H1 (cell line): Measurements from ENCODE around the gene DNAH12. TPM values are rescaled to one million over a fixed set of nuclear protein-coding genes. Genes with fewer than 3 reads are reported as not detected.

Experiments
- CTCF ChIA-PET: fragments of 300-600 bp; sonication (Branson Sonifier 250); formaldehyde crosslinking; loops from one replicate; lab custom pipeline; 2021; ENCODE audit not compliant: partially characterized antibody; lab: Charles Lee
- POLR2A ChIA-PET: fragments of 300-600 bp; sonication (Branson Sonifier 250); formaldehyde crosslinking; loops from one replicate; lab custom pipeline; 2021; ENCODE audit warnings: inconsistent platforms; ENCODE audit not compliant: partially characterized antibody; lab: Charles Lee
- DNase-seq, 2 experiments: peaks; one replicate each; pipeline versions ENCODE4 v3.0.0 to v3.0.0-alpha.2; 2010 to 2022; ENCODE audit warnings: low spot score in 2 of 2, low read depth in 1 of 2, mixed read lengths in 1 of 2
- FAIRE-seq: peaks from 2 replicates; lab custom pipeline; 2011; peaks lifted over from hg19 to GRCh38; lab: Jason Lieb, UNC
- H2AFZ ChIP-seq: 2 replicates; pipeline ENCODE4 v1.8.1; 2012; ENCODE audit warnings: low read length, inconsistent platforms
- H2AK5ac ChIP-seq: 2 replicates; pipeline ENCODE4 v1.6.1; 2013; ENCODE audit warnings: low read depth, low read length
- H2BK120ac ChIP-seq: replicated peaks from 2 replicates; pipeline ENCODE3; 2013; ENCODE audit warnings: low read depth, low read length, inconsistent platforms
- H2BK12ac ChIP-seq: 2 replicates; pipeline ENCODE4 v1.6.1; 2013; ENCODE audit warnings: low read depth, low read length
- H2BK15ac ChIP-seq: 2 replicates; pipeline ENCODE4 v1.6.1; 2013; ENCODE audit warnings: low read length
- H2BK20ac ChIP-seq: 2 replicates; pipeline ENCODE4 v1.6.1; 2013; ENCODE audit warnings: low read length
- H2BK5ac ChIP-seq: 2 replicates; pipeline ENCODE4 v1.6.1; 2013; ENCODE audit warnings: low read depth, low read length
- H3K14ac ChIP-seq: 2 replicates; pipeline ENCODE4 v1.6.1; 2013; ENCODE audit warnings: inconsistent platforms; ENCODE audit not compliant: insufficient read length
- H3K18ac ChIP-seq: 2 replicates; pipeline ENCODE4 v1.6.1; 2013; ENCODE audit warnings: low read length; ENCODE audit errors: extremely low read depth
- H3K23ac ChIP-seq: 2 replicates; pipeline ENCODE4 v1.6.1; 2013; ENCODE audit warnings: inconsistent platforms; ENCODE audit not compliant: insufficient read length
- H3K23me2 ChIP-seq: 2 replicates; pipeline ENCODE4 v1.6.1; 2013; ENCODE audit warnings: low read depth, low read length
- H3K27ac ChIP-seq: 2 replicates; pipeline ENCODE4 v1.6.1; 2011; ENCODE audit warnings: low read depth, low read length, inconsistent platforms
- H3K27me3 ChIP-seq, 4 experiments: replicated peaks in 1 of 4; 1 replicate in 1 of 4; 2 replicates in 3 of 4; pipeline versions ENCODE4 v1.6.1 to v1.8.1; 2011 to 2013; ENCODE audit warnings: low read length in 3 of 4, mild to moderate bottlenecking in 3 of 4, inconsistent platforms in 2 of 4, mixed read lengths in 2 of 4, moderate library complexity in 1 of 4; ENCODE audit not compliant: control insufficient read depth in 3 of 4, insufficient read depth in 3 of 4; ENCODE audit errors: extremely low read depth in 1 of 4
- H3K36me3 ChIP-seq, 4 experiments: 2 replicates each; pipeline versions ENCODE4 v1.6.1 to v1.8.1; 2011 to 2013; ENCODE audit warnings: mild to moderate bottlenecking in 4 of 4, low read length in 3 of 4, moderate library complexity in 2 of 4, control low read depth in 1 of 4, inconsistent platforms in 1 of 4; ENCODE audit not compliant: insufficient read depth in 4 of 4, control insufficient read depth in 2 of 4
- H3K4ac ChIP-seq: replicated peaks from 2 replicates; pipeline ENCODE3; 2013; ENCODE audit warnings: low read length, low read depth, mixed read lengths, inconsistent platforms; ENCODE audit not compliant: insufficient read length
- H3K4me1 ChIP-seq, 4 experiments: replicated peaks in 1 of 4; 1 replicate in 1 of 4; 2 replicates in 3 of 4; pipeline versions ENCODE4 v1.6.1 to v1.8.1; 2011 to 2013; ENCODE audit warnings: low read length in 3 of 4, inconsistent platforms in 2 of 4, mixed read lengths in 1 of 4; ENCODE audit not compliant: insufficient read depth in 4 of 4, control insufficient read depth in 3 of 4
- H3K4me2 ChIP-seq, 2 experiments: 2 replicates each; pipeline versions ENCODE4 v1.6.1 to v1.8.1; 2011 to 2013; ENCODE audit warnings: low read depth in 2 of 2, low read length in 2 of 2, control low read depth in 1 of 2, inconsistent platforms in 1 of 2, mild to moderate bottlenecking in 1 of 2; ENCODE audit not compliant: insufficient read depth in 1 of 2
- H3K4me3 ChIP-seq, 4 experiments: fragments of 200-600, 300-600 bp in 1 of 4; sonication (generic), shearing (Covaris generic), sonication (Bioruptor Twin) in 1 of 4; 2 replicates each; pipeline versions ENCODE4 v1.5.1 to v1.8.1; 2011 to 2016; ENCODE audit warnings: low read length in 4 of 4, low read depth in 3 of 4, control low read depth in 2 of 4, inconsistent platforms in 2 of 4, mild to moderate bottlenecking in 2 of 4, mixed read lengths in 1 of 4, moderate library complexity in 1 of 4; ENCODE audit not compliant: insufficient read depth in 2 of 4; ENCODE audit errors: extremely low read depth in 1 of 4
- H3K56ac ChIP-seq: replicated peaks from 2 replicates; pipeline ENCODE3; 2013; ENCODE audit warnings: low read depth, mild to moderate bottlenecking, mixed read lengths, low read length, inconsistent platforms; ENCODE audit not compliant: insufficient read length
- H3K79me1 ChIP-seq: 2 replicates; pipeline ENCODE4 v1.6.1; 2013; ENCODE audit warnings: low read depth, low read length, control low read depth
- H3K79me2 ChIP-seq, 2 experiments: 2 replicates each; pipeline versions ENCODE4 v1.6.1 to v1.8.1; 2012 to 2013; ENCODE audit warnings: low read length in 2 of 2, mild to moderate bottlenecking in 2 of 2, inconsistent platforms in 1 of 2; ENCODE audit not compliant: insufficient read depth in 2 of 2, control insufficient read depth in 1 of 2
- H3K9ac ChIP-seq, 4 experiments: replicated peaks in 1 of 4; 1 replicate in 1 of 4; 2 replicates in 3 of 4; pipeline versions ENCODE4 v1.6.1 to v1.8.1; 2011 to 2013; ENCODE audit warnings: low read depth in 3 of 4, low read length in 3 of 4, control low read depth in 2 of 4, mild to moderate bottlenecking in 2 of 4, moderate library complexity in 2 of 4, inconsistent platforms in 1 of 4; ENCODE audit errors: extremely low read depth in 1 of 4
- H3K9me3 ChIP-seq, 2 experiments: 2 replicates each; pipeline versions ENCODE4 v1.6.1 to v1.8.1; 2012 to 2013; ENCODE audit warnings: mild to moderate bottlenecking in 2 of 2, moderate library complexity in 2 of 2, control low read depth in 1 of 2, inconsistent platforms in 1 of 2, low read depth in 1 of 2, low read length in 1 of 2, mixed read lengths in 1 of 2; ENCODE audit not compliant: insufficient read depth in 2 of 2
- H4K20me1 ChIP-seq, 2 experiments: replicated peaks in 1 of 2; 2 replicates each; pipeline versions ENCODE3 to v1.8.1; 2011 to 2013; ENCODE audit warnings: inconsistent platforms in 2 of 2, low read length in 2 of 2, mild to moderate bottlenecking in 1 of 2; ENCODE audit not compliant: insufficient read depth in 2 of 2, control insufficient read depth in 1 of 2
- H4K5ac ChIP-seq: 2 replicates; pipeline ENCODE4 v1.6.1; 2013; ENCODE audit warnings: low read length, low read depth, mixed read lengths, inconsistent platforms; ENCODE audit not compliant: insufficient read length
- H4K8ac ChIP-seq: 2 replicates; pipeline ENCODE4 v1.8.0; 2013; ENCODE audit warnings: mild to moderate bottlenecking, moderate library complexity, low read length, inconsistent platforms; ENCODE audit not compliant: insufficient read depth; ENCODE audit errors: extremely low read depth
- H4K91ac ChIP-seq: replicated peaks from 2 replicates; pipeline ENCODE3; 2013; ENCODE audit warnings: low read length, mixed read lengths, inconsistent platforms; ENCODE audit not compliant: insufficient read length
- CBX8 ChIP-seq: fragments of 300-800, 300-1000 bp; sonication (generic); IDR thresholded peaks from 2 replicates; pipeline ENCODE4 v1.7.1; 2016; ENCODE audit warnings: low read depth, low read length, borderline replicate concordance
- EP300 ChIP-seq, 2 experiments: IDR thresholded peaks; 1 replicate in 1 of 2; 2 replicates in 1 of 2; pipeline ENCODE4 v1.6.1; 2011 to 2012; ENCODE audit warnings: low read depth in 2 of 2, low read length in 2 of 2, mild to moderate bottlenecking in 2 of 2, borderline replicate concordance in 1 of 2, inconsistent platforms in 1 of 2, moderate library complexity in 1 of 2
- GABPA ChIP-seq: IDR thresholded peaks from 2 replicates; pipeline ENCODE4 v1.6.1; 2011; ENCODE audit warnings: mild to moderate bottlenecking, low read length, moderate library complexity, borderline replicate concordance; ENCODE audit not compliant: insufficient read depth
- KDM1A ChIP-seq: fragments of 200-600, 300-600 bp; sonication (generic); IDR thresholded peaks from 2 replicates; pipeline ENCODE4 v1.7.1; 2016; ENCODE audit warnings: mild to moderate bottlenecking, low read length, borderline replicate concordance
- KDM5A ChIP-seq: fragments of 200-600 bp; IDR thresholded peaks from 2 replicates; pipeline ENCODE4 v1.7.1; 2012; ENCODE audit warnings: mild to moderate bottlenecking, low read length, inconsistent platforms, mixed read lengths
- POLR2AphosphoS5 ChIP-seq: IDR thresholded peaks from 2 replicates; pipeline ENCODE4 v1.6.1; 2011; ENCODE audit warnings: low read depth, low read length
- POU5F1 ChIP-seq: IDR thresholded peaks from 2 replicates; pipeline ENCODE4 v1.6.1; 2011; ENCODE audit warnings: low read depth, mild to moderate bottlenecking, low read length, moderate library complexity
- RBBP5 ChIP-seq: IDR thresholded peaks from 2 replicates; pipeline ENCODE4 v1.7.1; 2012; ENCODE audit warnings: low read depth, mild to moderate bottlenecking, inconsistent platforms, low read length, moderate library complexity, borderline replicate concordance
- SIN3A ChIP-seq, 2 experiments: IDR thresholded peaks in 1 of 2; conservative IDR thresholded peaks in 1 of 2; 2 replicates each; pipeline ENCODE4 v1.6.1; 2011 to 2012; ENCODE audit warnings: low read length in 2 of 2, improper control_type of control experiment in 1 of 2, low read depth in 1 of 2, mild to moderate bottlenecking in 1 of 2
- SIRT6 ChIP-seq: IDR thresholded peaks from one replicate; pipeline ENCODE4 v1.7.1; 2012; ENCODE audit warnings: low read length, inconsistent platforms
- SP1 ChIP-seq: IDR thresholded peaks from 2 replicates; pipeline ENCODE4 v1.6.1; 2011; ENCODE audit warnings: low read depth, low read length
- SP2 ChIP-seq: IDR thresholded peaks from 2 replicates; pipeline ENCODE4 v1.6.1; 2012; ENCODE audit warnings: mild to moderate bottlenecking, low read length, inconsistent platforms
- TCF12 ChIP-seq: IDR thresholded peaks from 2 replicates; pipeline ENCODE4 v1.6.1; 2011; ENCODE audit warnings: low read depth, mild to moderate bottlenecking, low read length
- YY1 ChIP-seq: IDR thresholded peaks from 2 replicates; pipeline ENCODE4 v1.6.1; 2011; ENCODE audit warnings: low read depth, mild to moderate bottlenecking, low read length
- ZNF274 ChIP-seq: IDR thresholded peaks from 2 replicates; pipeline ENCODE4 v1.7.0; 2012; ENCODE audit warnings: low read length, borderline replicate concordance; ENCODE audit errors: extremely low read depth
- WGBS, 2 experiments: shearing (Covaris generic) in 1 of 2; methylation state at CpG; one replicate each; pipeline versions ENCODE4 v1.1.6 to v1.1.7; 2013 to 2015; ENCODE audit warnings: low lambda C conversion rate in 2 of 2, mixed read lengths in 2 of 2, inconsistent platforms in 1 of 2, low coverage in 1 of 2, missing lambda C conversion rate in 1 of 2; ENCODE audit not compliant: insufficient replicate concordance in 2 of 2, insufficient coverage in 1 of 2, insufficient read length in 1 of 2; ENCODE audit errors: extremely low coverage in 1 of 2, missing lambda C conversion rate in 1 of 2; 5-methylcytosine and 5-hydroxymethylcytosine counted together
- polyA plus RNA-seq, 7 experiments: library from polyadenylated mRNA; depleted of rRNA in 3 of 7; stranded (reverse) in 5 of 7; unstranded in 2 of 7; fragments of >200 nt in 5 of 7; fragments of 200-250 nt in 2 of 7; gene quantifications; 1 replicate in 5 of 7; 2 replicates in 1 of 7; 4 replicates in 1 of 7; pipeline versions ENCODE4 v1.2.1 to v1.2.3, GENCODE V29; 2011 to 2013; ENCODE audit warnings: missing spikeins in 2 of 7, mixed read lengths in 2 of 7
- total RNA-seq: library from RNA; stranded (reverse); fragmentation: NEBNext Ultra II Directional; extraction: Animal tissue kit (Norgen Biotek cat#: 25700); gene quantifications from 2 replicates; pipeline ENCODE4 v1.2.1, GENCODE V29; 2021

The DNAH12 gene
- total and polyA plus RNA-seq, 2 of the 8 experiments (the other 6 are each of a cell fraction or from before 2014, with no cell fraction given): not detected

DNA sequence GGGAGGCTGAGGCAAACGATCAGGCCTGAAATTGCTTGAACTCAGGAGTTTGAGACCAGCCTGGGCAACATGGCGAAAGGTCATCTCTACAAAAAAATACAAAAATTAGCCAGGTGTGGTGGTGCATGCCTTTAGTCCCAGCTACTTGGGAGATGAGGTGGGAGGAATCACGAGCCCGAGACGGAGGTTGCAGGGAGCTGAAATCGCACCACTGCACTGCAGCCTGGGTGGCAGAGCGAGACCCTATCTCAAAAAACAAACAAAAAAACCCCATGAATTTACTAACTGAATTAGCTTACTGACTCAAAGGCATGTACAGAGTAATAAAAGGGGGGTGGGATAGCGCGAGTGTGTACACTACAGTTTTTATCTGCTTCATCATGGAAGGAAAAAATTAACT lies 33.7 kb upstream of the DNAH12 start:
- Histone ChIP-seq H3K4ac (no peak overlapping the region), H3K27ac (no peak overlapping the region), H3K9me3 (no peaks in the 10 kb centered on the region), H4K91ac (no peak overlapping the region), H2BK5ac (no peak overlapping the region), H3K79me2 (peaks cover 0 to 24% of the 10 kb centered on the region in 2 experiments; a peak in 2 of 4 replicates), H3K79me1 (no peaks in the 10 kb centered on the region; the same call in 1 of the 2 replicates), H3K27me3 (no peaks in the 10 kb centered on the region), H4K8ac (no peak overlapping the region), H3K14ac (no peak overlapping the region), H3K4me2 (no peak overlapping the region), H3K23me2 (no peaks in the 10 kb centered on the region), H3K36me3 (peaks cover 0 to 76% (median 26%) of the 10 kb centered on the region in 4 experiments; a peak in 6 of 8 replicates), H4K20me1 (peaks cover 0 to 3% of the 10 kb centered on the region in 2 experiments), H3K9ac (no peak overlapping the region), H3K23ac (no peak overlapping the region), H2BK12ac (no peak overlapping the region), H2AK5ac (no peak overlapping the region), H2BK20ac (no peak overlapping the region), H3K56ac (no peak overlapping the region), H4K5ac (no peak overlapping the region), H3K4me1 (no peaks in the 10 kb centered on the region), H3K18ac (no peak overlapping the region), H2BK120ac (no peak overlapping the region), H2BK15ac (no peak overlapping the region), H3K4me3 (no peak overlapping the region), H2AFZ (no peak overlapping the region)
- 94% methylated on average over 9 of the region's 9 CpGs; no CpG with 5 or more reads in 1 of the 2 experiments for WGBS, 2 experiments
- no peak for DNase-seq
- ChIA-PET POLR2A (interaction anchor here (1.8 to 3.8 kb wide), 2 partner anchors 12 to 16 kb away, joined by 8 to 15 read pairs; no protein-coding TSS in a partner anchor), CTCF (interaction anchor here (0.9 to 1.4 kb wide), 2 partner anchors 21 to 278 kb away, joined by 3 to 4 read pairs; no protein-coding TSS in a partner anchor)
- no peak for FAIRE-seq
- TF ChIP-seq KDM1A (no peak), GABPA (no peak), KDM5A (no peak), SP1 (no peak), POU5F1 (no peak), RBBP5 (no peak), SIRT6 (no peak), POLR2AphosphoS5 (no peak), SIN3A (conservative IDR thresholded peaks at IDR 0.05 in 1 of 2, IDR thresholded peaks at IDR 0.05 in 1 of 2; ENCODE audit: low read depth in 1 of 2, low read length in 2 of 2) (no peak), YY1 (no peak), ZNF274 (no peak), TCF12 (no peak), EP300 (IDR thresholded peaks at IDR 0.05; ENCODE audit: borderline replicate concordance in 1 of 2, low read depth in 2 of 2, low read length in 2 of 2) (no peak), CBX8 (no peak), SP2 (no peak)
